C1 segment of cervical spinal cord (tissue), 14 donors: ENCODE measurements around the gene TRPV4.
A peak's percentile ranks its signal among the peaks of the same experiment; 100 is the strongest.

Experiments
- DNase-seq, 14 donors: peaks; one replicate each; lab custom pipeline; 2025; lab: John Stamatoyannopoulos, UW

The TRPV4 gene

DNA sequence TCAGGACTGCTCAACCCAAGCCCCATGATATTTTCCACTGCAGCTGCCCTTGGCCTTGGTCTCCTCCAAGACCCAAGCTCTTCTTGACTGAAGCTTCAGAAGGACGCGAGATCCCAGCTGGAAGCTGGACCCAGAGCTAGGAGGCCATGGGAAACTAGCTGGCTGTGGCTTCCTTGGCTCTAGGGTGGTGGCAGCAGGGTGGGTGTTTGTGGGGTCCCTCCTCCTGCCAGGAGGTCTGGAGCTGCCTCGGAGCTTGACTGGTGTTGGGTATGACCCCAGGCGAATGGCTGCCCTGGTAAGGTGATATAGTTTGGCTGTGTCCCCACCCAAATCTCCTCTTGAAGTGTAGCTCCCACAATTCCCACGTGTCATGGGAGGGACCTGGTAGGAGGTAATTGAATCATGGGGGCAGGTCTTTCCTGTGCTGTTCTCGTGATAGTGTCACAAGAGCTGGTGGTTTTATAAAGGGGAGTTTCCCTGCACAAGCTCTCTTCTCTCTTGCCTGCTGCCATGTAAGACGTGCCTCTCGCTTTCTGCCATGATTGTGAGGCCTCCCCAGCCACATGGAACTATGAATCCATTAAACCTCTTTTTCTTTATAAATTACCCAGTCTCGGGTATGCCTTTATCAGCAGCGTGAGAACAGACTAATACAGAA is 51.4 kb downstream of the TRPV4 start:
- no peak for DNase-seq

DNA sequence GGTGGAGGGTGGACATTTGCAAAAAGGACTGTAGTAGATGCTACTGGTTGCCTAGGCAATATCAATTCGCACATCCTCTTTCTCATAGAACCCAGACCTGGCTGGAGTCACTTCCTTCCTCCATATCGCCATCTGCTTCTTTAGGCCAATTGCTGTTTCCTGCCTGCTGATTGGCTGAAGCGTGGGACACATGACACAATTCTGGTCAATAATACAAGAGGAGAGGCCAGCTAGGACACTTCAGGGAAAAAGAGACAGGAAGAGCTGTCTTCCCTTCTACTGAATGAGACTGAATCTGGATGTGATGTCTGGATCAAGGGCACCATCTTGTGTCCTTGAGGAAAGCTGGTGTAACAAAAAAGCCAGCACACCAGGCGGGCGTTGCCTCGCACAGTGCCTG is 53.8 kb downstream of the TRPV4 start:
- no peak for DNase-seq

- DNase-seq, result no peak
Measured at GRCh38 chr12:109778684-109779083, 54.5 kb downstream of the TRPV4 start.

DNA sequence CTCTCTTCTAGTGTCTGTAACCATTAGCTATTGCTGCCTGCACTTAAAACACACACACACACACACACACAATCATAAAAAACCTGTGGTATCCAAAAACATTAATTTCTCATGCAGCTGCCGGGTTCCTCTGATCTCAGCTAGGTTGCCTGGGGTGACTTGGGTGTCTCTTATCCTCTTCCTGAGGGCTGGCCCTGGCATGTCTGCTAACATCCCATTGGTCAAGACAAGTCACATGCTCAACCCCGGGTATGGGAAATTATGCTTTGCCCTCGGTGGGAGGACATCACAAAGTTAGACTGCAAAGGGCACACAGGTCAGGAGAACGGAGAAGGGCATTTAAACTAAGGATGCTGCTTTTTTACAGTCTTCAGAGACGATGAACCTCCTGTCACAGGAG is 55.7 kb downstream of the TRPV4 start:
- DNase-seq, result no peak

GRCh38 chr12:109776624-109777023 is 56.6 kb downstream of the TRPV4 start:
- DNase-seq, result no peak

- DNase-seq, result peak in 11 of 14 donors; percentile 15 to 71 (median 54)
Measured at GRCh38 chr12:109775172-109775881, 57.9 kb downstream of the TRPV4 start.

- DNase-seq, result peak in 8 of 14 donors; percentile 4 to 53 (median 38)
Measured at GRCh38 chr12:109773384-109774011, 59.7 kb downstream of the TRPV4 start.

DNA sequence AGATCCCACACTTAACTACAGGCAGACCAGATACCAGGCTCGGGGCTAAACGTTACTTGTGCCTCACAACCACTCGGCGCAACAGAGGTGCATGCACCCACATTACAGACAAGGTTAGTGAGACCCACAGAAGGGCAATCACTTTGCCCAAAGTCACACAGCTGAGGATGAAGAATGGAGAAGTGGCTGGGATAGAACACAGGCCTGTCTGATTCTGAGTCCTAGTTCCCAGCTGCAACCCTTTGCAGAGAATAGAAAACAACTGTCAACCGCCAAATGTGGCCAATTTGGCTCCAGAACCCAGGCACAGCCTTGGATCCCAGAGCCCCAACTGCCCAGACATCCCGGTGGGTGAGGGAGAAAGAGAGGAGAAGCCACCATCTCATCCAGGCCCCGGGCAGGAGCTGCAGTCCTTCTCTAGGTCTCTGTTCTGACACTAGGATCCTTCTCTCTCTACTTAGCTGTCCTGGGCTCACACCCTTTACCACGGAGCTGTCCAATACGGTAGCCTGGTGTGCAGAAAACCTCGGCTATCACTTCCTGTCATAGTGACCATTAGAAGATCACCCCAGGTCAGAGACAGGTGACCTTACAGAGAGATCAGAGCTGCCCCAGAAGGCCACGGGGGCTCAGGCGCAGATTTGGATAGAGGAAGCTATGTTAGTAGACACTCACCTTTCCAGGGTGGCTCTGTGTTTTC is 60.4 kb downstream of the TRPV4 start:
- peak in 3 of 14 donors; percentile 40 to 54 (median 46) for DNase-seq

- DNase-seq, result no peak
Measured at GRCh38 chr12:109771746-109772621, 61.2 kb downstream of the TRPV4 start.

DNA sequence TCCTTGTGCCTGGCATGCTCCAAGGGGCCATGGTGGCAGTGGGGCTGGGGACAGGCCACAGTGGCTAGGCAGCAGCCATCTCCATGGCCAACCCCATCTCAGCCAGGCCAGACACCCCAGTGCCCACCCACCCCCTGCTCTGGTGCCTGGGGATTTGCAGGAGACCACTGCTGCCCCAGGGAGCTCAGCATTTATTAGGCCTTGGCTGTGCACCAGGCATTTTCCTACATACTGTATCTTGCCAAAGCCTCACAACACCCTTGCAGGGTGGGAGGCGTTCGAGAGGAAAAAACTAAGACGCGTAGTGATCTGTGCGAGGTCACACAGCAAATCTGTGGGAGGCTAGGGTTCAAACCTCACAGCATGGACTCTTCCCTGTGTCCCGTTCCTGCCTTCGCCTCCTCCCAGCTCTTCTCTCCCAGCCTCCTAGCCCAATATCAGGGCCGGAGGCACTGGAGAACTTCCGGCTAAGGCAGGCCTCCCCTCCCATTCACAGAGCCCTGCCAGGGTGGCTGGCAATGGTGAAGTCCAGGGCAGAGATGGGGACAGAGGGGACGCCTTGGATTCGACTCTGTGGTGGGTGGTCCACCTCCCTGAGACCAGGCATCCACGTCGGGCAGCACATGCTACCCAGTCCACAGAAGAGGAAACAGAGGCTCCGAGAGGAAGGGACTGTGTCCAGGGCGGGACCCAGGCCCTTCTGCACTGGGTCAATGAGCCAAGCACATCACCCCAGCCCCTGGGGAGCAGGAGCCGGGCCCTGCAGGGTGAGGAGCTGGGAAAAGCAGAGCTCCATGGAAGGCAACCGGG is 62.1 kb downstream of the TRPV4 start:
- DNase-seq, result no peak

- DNase-seq, result peak in 11 of 14 donors; percentile 13 to 68 (median 31)
Measured at GRCh38 chr12:109770104-109770860, 62.9 kb downstream of the TRPV4 start.

DNA sequence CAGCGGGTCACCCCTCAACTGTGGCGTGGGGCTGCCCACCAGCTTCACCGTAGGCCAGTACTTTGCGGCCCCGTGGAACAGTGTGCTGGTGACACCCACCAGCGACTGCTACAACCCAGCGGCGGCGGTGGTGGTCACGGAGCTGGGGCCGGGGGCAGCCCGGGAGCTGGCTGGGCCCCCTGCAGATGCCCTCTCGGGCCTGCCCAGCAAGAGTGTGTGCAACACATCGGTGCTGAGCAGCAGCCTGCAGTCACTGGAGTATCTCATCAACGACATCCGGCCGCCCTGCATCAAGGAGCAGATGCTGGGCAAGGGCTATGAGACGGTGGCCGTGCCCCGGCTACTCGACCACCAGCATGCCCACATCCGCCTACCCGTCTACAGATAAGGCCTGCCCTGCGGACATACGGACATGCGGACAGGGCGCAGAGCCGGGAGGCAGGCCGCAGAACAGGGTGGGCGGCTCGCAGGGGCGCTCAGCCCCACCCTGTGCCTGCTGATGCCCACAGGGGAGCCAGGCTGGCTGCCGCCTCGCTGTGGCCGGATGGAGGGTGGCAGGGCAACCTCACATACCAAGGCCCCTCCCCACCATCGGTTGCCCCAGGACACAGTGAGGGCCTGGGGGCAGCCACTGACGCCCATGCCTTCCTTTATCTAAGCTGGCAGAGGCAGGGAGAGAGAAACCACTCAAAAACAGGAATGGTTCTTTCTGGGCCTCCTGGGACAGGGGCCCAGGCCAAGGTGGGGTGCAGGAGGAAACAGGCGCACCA is 64.1 kb downstream of the TRPV4 start:
- no peak for DNase-seq

- peak in 4 of 14 donors; percentile 25 to 69 (median 36) for DNase-seq
Measured at GRCh38 chr12:109767991-109768900, 65.0 kb downstream of the TRPV4 start.

- no peak for DNase-seq
Measured at GRCh38 chr12:109767456-109767855, 65.7 kb downstream of the TRPV4 start.

DNA sequence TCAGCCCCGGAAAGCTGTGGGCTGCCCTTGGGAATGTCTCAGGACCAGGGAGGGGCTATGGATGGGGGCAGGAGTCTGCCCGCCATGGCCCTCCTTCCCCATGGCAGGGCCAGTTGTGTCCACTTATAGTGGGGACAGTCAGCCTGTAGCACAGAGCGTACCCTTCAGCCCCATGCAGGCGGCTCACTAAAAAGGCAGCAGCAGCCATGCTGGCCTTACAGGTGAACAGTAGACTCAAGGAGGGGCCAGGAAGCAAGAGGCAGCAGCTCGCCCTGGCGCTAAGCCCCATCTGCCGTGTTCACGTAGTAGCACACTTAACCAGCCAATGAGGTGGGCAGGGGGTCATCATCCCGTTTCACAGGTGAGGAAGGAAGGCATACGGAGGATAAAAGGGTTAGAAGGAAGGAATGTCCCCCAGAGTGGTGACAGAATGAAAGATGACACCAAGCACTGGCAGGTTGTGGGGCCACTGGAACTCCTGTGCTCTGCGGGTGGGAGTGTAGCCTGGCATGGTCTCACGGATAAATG is 66.9 kb downstream of the TRPV4 start:
- DNase-seq, result no peak

DNA sequence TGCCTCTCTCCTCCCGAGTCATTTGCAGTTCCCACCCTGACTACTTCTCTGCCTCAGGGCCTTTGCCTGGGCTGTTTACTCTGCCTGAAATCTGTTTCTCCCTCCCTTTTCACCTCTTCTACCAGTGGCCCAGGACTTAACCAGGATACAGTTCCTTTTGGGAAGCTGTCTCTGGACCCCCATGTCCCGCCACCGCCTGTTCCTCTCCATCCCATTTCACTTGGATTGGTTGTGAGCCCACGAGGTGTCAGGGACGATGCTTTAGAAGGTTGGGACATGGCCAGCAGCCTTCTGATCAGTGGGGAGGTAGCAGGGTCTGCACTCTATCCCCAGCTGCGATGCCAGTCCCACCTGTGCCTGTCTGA is 67.8 kb downstream of the TRPV4 start:
- no peak for DNase-seq

- no peak for DNase-seq
Measured at GRCh38 chr12:109764776-109765445, 68.3 kb downstream of the TRPV4 start.
